NCI-H2107 treated with DMSO at 0.1 percent for 48 hours (cell line): ENCODE results near the gene SDK2.
A peak's percentile ranks its signal among the peaks of the same experiment; 100 is the strongest.

Experiments
- DNase-seq: peaks from one replicate; lab custom pipeline; 2025; ENCODE audit not compliant: unreplicated experiment; lab: John Stamatoyannopoulos, UW

Gene SDK2

GRCh38 chr17:73644145-73645049 lies at the start of gene SDK2:
Gene SDK2, minus strand, starts transcription at chr17:73644445. Its CDS starts 357 bp downstream, at chr17:73644088.
- DNase-seq: no peak

GRCh38 chr17:73693071-73693470 lies 48.8 kb upstream of the SDK2 start:
- DNase-seq: no peak

GRCh38 chr17:73691321-73691766 lies 47.1 kb upstream of the SDK2 start:
- DNase-seq: no peak

GRCh38 chr17:73690676-73691075 lies 46.4 kb upstream of the SDK2 start:
- DNase-seq: no peak

- no peak for DNase-seq
Observed at GRCh38 chr17:73689596-73690275, 45.5 kb upstream of the SDK2 start.

GRCh38 chr17:73686961-73687360 lies 42.7 kb upstream of the SDK2 start:
- no peak for DNase-seq

- no peak for DNase-seq
Observed at GRCh38 chr17:73686126-73686525, 41.9 kb upstream of the SDK2 start.

GRCh38 chr17:73684183-73684582 lies 39.9 kb upstream of the SDK2 start:
- DNase-seq: no peak

GRCh38 chr17:73683771-73684170 lies 39.5 kb upstream of the SDK2 start:
- peak; percentile 18 for DNase-seq

GRCh38 chr17:73681946-73682345 lies 37.7 kb upstream of the SDK2 start:
- no peak for DNase-seq

GRCh38 chr17:73679476-73679875 lies 35.2 kb upstream of the SDK2 start:
- no peak for DNase-seq

GRCh38 chr17:73678999-73679398 lies 34.8 kb upstream of the SDK2 start:
- DNase-seq: no peak

- DNase-seq: no peak
Observed at GRCh38 chr17:73669771-73670170, 25.5 kb upstream of the SDK2 start.

GRCh38 chr17:73667181-73667959 lies 23.1 kb upstream of the SDK2 start:
- no peak for DNase-seq

- no peak for DNase-seq
Observed at GRCh38 chr17:73663614-73664013, 19.4 kb upstream of the SDK2 start.

- DNase-seq: no peak
Observed at GRCh38 chr17:73660366-73660765, 16.1 kb upstream of the SDK2 start.

- no peak for DNase-seq
Observed at GRCh38 chr17:73658821-73659515, 14.7 kb upstream of the SDK2 start.

GRCh38 chr17:73657473-73658116 lies 13.3 kb upstream of the SDK2 start:
- no peak for DNase-seq

GRCh38 chr17:73654241-73654640 lies 10.0 kb upstream of the SDK2 start:
- no peak for DNase-seq

GRCh38 chr17:73653810-73654209 lies 9.6 kb upstream of the SDK2 start:
- no peak for DNase-seq
